Hypothalamus (tissue), 51 donors: Measurements from ENCODE around the gene BIRC5.
"Not testable (repeated sequence)": the region's sequence is repeated elsewhere in the genome, so short reads cannot be mapped to it uniquely, and the experiment has no call there.

Experiments
- DNase-seq, 51 donors: peaks; one replicate each; lab custom pipeline; 2025; lab: John Stamatoyannopoulos, UW

BIRC5 gene

DNA sequence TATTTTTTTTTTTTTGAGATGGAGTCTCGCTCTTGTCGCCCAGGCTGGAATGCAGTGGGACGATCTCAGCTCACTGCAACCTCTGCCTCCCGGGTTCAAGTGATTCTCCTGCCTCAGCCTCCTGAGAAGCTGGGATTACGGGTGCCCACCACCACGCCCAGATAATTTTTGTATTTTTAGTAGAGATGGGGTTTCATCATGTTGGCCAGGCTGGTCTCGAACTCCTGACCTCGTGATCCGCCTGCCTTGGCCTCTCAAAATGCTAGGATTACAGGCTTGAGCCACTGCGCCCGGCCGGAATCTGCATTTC, 39.5 kb downstream of the BIRC5 start:
- not testable (repeated sequence) for DNase-seq

DNA sequence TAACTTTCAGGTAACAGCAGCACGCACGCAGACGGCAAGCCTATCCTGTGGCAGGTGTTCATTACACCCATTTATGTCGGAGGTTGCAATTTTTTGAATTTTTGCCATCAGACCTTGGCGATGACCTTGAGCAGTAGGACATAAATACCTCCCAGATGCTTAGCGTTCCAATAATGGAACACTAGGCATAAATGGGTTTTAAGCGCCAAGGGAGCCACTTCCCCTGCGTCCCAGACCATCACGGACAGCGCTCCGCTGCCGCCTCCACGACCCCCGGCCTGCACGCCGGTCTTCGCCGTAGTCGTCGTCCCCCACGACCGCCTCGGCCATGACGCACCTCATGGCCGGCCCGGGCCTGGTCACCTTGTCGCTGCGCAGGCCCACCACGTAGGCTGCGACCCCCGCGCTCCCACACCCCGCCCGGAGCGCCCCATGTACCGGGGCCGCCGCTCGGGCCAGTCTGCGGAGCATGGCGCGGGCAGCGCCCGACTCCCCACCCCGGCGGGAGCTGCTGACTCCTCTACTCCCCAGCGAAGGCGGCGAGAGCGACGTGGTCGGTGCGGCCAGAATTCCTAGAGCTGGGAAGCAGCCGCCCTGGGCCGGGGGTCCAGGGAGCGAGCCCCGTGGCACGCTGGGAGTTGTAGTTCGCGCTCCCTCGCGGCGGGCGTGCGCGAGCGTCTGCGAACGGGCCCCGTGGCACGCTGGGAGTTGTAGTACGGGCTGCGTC, 40.1 kb downstream of the BIRC5 start:
- peak in 50 of 51 donors; percentile 41 to 92 (median 78) for DNase-seq

DNA sequence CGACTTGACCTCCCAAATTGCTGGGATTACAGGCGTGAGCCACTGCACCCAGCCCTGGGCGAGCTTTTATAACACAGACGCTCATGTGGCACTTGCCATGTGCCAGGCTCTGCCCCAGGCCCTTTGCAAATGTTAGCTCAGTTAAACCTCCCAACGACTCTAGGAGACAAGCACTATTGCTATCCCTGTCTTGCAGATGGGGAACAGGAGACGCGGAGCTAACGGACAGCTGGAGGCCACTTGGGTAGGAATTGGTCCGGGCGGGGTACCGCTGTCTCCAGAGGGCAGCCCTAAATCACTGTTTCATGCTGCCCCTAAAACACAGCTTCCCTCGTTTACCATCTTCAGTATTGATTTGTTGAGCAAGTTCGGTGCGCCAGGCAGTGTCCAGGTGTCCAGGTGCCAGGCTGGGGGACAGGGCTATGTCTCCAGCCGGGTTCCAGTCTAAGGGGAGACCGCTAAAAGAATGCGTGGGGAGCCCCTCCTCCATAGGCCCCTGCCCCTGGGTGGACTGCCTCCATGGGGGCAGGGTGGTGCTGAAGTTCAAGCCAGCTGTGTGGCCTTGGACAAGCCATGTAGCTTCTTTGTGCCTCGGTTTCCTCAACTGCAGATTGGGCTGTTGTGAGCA, 41.1 kb downstream of the BIRC5 start:
- no peak for DNase-seq

DNA sequence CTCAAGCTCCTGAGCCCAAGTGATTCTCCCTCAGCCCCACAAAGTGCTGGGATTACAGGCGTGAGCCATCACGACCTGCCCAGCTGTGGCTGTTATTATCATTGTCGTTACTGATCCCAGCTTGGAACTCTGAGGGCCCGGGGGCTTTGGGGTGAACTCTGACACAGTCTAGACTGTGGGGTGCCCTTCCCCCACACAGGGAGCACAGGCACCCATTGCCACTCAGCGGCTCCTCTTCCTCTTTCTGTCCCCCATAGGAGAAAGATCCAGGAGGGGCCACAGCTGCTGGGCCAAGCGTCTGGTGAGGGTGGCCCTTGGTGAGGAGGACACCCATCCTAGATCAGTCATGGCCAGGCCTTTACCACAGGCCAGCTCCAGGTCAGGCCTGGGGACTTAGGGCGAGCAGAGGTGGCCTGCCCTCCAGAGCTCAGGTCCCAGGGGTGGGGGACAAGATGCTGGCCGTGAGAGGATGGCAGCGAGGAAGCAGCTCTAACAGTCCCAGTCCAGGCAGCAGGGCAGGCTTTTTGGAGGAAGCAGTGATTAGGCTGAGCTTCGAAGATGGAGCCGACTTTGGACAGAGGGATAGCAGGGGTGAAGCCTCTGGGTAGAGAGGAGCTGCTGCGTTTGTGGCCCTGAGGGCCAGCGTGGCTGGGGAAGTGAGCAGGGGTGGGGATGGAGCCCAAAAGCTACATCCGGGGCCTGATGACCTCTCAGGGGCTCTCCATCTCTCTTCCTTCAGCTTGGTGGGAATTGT, 42.1 kb downstream of the BIRC5 start:
- no peak for DNase-seq

DNA sequence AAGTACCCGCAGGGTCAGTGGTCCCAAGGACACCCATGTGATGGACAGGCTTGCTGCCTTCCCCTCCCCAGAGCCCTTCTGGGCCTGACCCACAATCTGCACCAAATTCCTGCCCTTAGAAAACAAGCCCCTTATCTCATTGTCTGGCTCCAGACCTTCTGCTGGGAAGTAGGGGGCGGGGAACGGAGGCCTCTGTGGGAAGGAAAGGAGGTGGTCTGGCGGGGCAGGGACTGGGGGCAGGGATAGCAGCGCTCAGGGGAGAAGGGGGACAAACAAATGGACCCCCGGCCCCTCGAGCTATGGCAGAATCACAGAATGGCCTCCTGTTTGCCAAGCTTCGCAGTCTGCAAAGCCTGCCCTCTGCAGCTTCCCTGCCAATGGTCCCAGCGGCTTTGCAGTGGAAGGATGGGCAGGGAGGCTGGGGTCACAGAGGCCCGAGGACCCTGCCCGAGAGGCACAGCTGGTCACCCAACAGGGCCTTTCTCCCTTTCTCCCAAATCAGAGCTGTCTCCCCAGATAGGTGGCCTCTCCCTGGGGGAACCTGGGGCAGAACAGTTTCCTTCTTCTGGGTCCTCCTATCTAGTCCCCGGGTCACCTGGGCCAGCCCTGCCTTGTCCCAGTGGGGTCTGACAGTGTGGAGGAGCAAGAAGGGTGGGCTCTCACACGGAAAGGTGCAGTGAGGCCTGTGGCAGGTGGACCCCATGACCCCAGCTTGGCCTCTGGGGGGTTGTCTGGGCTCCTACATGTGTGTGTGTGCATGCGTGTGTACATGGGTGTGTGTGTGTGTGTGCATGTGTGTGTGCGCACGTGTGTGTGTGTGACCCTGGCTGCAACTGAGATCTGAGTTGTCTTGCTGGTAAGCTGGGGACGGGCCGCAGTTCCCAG, 42.9 kb downstream of the BIRC5 start:
- no peak for DNase-seq

DNA sequence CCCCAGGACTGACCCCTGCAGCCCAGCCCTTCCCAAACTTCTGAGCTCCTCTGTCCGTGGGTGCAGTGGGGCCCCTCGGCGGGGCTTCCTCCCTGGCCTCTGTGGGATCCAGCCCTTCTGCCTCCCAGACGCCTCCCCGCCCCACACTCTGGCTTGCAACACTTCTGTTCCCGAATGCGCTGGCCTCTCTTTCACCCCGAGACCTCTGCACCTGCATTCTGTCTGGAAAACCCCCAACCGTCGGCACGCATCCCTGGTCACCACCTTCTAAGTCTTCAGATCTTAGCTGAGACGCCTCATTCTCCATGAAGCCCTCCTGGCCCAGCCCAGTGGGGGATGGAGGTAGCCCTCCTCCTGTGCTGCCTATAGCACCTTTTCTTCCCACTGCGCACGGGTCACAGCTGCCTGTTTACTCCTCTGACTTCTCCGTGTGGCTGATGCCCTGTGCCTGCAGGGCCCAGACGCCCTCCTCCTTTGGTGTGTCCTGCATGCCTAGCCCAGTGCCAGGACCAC, 43.8 kb downstream of the BIRC5 start:
- DNase-seq, result no peak

DNA sequence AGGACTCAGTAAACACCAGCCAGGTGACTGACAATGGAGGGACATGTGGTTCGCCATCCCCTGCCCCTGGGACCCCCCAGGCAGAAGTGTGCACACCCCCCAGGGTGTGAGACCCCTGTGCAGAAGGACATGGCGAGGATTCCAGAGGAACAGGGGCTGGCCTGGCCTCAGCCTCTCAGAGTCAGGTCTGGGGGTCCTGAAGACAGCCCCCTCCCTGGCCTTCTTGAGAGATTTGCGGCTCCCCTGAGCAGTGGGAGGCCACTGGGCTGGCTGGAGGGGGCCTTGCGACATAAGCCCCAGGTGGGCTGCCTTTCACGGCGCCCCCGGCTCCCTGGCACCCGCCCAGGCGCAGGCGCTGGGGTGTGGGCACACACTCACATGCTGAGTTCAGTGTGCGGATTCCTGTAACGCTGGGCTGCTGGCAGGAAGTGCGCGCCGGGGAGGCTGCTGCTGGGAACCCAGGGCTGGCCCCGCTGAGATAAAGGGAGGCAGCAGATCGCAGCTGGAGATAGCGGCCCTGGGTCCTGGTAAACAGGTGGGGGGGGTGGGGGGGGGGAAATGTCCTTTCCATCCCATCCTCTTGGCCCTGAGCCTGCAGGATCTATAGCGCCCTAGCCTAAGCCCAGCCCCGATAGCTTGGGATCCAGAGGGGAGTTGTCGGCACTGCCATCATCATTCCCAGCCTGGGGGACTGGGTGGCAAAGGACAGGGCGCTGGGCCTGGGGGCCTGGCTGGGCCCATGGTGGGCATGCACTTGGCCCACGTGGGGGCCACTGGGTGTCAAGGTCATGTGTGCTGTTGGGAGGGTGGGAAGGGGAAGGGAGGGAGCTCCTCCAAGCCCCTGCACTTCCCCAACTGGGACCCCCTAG, 44.5 kb downstream of the BIRC5 start:
- DNase-seq, result no peak

DNA sequence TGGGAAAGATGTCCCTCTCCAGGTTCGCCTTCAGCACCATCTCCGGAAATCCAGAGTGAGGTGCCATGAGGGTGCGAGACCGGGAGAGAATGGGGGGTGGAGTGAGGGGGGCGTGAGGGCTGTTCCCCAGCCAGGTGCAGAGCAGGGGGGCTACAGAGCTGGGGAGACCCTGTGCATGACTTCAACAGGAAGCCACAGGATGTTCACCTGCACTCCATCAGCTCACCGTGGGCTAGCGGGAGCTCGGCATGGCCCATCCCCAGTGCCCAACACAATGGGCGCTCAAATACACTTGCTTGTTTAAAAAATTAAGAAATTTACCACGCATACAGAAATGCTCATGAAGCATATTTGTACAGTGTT, 45.1 kb downstream of the BIRC5 start:
- no peak for DNase-seq

DNA sequence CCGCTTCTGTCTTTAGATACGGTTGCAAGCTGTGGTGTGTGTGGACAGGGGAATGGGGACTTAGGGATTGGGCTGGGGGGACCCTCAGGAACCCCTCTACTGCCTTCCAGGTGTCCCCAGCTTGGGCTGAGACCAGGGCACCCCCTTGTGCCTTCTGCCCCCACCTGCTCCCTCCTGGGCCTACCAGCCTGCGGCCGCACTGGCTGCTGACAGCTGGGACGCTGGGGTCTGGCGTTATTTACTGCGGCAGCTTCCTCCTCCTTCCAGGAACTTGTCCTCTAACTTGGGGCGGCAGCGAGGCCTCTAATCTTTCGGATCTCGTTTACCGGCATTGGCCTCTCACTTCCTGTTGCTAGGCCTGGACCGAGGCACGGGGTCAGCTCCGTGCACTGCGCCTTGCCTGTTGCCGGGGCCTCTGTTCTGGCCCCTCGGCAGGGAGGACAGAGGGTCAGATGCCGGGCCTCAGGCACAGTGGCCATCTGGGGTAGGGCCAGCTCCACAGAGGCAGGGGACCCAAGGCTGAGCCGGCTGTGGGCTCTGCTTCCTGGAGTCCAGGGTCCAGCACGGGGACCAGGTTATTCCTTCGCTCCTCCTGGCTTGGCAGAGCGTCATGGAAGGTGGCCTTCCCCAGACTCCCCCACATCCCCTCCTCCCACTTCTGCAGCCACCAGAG, 49.1 kb downstream of the BIRC5 start:
- peak in 2 of 51 donors; percentile 13 to 38 for DNase-seq

DNA sequence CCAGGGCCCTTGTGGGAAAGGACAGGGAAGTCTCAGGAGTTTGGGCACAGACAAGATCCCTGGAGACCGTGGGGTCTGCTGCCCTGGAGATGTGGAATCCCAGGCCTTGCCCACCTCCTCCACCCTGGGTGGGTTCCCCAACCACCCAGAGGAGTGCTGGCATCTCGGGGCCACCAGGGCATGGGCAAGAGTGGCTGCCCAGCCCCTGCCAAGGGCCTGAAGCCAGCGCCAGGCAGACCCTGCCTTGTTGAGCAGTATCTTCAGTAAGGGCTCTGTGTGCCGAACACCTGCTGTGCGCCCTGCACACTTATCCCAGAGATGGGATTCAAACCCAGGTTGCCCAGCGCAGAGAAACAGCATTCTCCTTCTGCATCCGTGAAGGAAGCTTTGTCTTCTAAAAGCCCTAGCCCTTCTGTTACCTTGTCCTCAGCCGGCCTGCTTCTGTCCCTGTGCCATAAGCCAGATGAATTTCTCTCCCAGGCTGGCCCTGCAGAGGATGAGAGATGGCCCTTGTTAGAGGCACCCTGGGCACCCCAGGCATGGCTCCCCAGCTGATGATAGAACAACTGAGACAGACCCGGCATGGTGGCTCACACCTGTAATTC, 49.8 kb downstream of the BIRC5 start:
- no peak for DNase-seq

DNA sequence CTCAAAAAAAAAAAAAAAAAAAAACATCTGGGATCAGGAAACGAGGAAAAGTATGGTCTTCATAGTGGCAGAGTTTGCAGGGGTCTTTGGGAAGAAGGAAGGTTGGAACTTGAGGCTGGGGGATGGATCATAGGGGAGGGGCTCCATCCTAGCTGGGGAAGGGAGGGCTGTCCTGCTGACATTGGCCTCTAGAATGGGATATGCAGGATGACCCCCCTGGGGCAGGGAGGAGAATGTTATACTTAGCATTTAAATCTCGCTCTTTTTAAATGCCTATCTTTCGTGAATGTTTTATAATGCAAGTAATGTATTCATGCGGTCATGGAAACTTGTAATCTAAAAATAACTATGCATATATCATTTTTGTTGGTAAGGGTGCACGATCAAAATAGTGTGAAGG, 50.5 kb downstream of the BIRC5 start:
- DNase-seq, result no peak

DNA sequence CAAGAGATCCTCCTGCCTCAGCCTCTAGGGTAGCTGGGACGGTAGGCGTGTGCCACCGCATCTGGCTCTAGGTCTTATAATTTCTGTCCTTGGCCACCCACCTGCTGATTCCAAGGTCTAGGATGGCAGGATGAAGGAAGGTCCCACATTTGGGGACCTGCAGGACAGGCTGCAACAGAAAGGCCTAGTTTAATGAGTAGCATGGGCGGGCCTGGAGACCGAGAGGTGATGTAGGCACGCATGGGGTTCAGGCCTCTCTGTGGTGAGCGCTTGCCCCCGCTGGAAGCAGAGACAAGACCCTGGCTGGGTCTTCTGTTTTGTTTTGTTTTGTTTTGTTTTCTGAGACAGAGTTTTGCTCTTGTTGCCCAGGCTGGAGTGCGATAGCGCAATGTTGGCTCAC, 51.1 kb downstream of the BIRC5 start:
- no peak for DNase-seq

DNA sequence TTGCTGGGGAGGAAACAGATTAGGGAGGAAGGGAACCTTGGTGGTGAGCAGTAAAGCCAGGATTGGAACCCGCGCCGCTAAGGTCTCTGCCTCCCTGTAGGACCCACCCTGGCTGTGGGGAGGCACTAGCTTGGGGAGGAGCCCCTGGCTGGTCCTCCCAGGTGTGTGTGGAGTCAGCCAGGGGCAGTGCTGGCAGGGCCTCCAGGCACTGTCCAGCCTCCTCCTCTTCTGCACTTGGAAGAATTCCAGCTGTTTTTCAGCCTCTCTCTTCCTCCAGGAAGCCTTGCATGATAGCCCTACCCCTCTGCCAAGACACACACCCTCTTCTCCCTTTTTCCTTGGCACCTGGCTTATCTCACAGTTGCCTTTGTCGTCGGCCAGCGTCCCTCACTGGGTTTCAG, 52.2 kb downstream of the BIRC5 start:
- no peak for DNase-seq

DNA sequence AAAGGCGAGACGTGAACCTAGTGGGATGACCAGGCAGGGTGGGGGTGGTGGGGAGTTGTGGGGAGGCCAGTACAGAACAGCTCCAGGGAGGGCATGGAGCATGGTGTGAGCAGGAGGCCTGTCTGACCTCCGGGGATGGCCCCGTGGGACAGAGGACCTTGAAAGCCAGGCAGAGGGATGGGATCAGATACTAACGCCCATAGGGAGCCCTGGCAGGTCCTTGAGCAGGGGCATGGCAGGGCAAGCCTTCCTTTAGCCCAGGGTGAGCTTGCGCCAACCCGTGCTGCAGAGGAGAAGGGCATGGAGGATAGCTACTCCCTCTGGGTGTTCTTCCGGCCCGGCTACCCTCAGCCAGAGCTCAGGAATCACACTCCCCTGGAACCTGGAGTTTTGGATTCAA, 52.7 kb downstream of the BIRC5 start:
- no peak for DNase-seq

DNA sequence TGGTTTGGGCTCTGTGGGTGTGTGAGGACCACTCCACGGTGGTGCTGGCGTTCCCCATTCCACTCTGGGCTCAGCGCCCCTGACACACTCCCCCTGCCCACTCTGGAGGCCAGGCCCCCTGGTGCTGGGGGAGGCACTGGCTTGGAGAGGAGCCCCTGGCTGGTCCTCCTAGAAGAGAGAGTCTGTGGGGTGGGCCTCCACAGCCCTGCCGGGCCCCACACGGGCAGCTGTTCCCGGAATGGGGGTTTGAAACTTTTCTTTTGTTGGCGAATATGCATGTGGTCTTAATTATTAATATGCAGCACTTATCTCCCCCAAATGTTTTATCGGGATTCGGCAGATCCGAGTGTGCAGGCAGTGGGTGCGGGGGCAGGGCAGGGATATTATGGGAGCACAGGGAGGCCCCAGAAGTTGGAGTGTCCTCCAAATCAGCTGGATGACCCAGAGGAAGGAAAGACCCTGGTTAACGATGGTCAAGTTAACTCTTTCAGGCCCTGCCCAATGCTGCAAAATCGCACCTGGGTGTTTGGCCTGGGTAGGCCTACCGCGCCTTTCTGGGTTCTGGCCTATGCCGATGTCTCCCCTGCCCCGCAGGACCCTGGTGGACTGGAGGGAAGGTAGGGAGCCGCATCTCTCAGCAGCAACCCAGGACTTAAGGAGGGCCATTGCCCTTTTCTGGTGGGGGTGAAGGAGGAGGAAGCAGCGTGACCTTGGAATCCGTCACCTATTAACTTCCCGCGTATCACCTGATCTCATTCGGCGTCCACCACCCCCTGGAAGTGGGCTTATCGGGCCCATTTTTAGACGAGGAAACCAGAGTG, 53.4 kb downstream of the BIRC5 start:
- DNase-seq, result no peak

DNA sequence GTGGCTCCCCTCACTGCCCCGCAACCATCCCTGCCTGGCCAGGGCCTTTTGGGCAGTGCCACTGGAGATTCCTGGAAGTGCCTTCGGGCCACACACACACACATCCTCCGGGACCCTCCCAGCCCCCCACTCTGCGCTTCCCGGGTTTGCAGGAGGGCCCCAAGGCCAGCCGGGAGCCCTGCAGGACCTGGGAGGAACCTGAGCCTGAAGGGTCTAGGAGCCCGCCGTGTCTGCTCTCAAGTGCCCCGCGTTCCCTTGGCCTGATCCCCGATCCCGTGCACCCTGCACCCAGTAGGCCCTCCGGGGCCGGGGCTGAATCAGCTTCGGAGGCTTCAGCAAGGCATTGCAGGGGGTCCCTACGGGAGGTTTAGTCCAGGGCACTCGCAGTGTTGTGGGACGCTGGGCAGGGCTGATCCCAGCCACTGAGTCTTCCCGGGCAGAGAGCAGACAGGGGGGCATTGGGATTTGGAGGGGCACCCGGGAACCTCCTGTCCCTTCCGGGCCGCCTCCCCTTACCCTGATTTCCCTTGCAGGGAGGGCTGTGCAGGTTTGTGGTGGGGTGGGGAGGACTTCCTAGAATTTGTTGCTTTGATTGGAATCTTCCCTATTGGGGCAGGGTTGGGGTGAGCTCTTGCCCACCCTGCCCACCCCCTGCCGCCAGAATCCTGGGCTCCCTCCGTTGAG, 54.3 kb downstream of the BIRC5 start:
- no peak for DNase-seq
